Osteocyte (in vitro differentiated cells): ENCODE results near the gene GLYR1. TPM values are rescaled to one million over a fixed set of nuclear protein-coding genes. Genes with fewer than 3 reads are reported as not detected.

Experiments
- DNase-seq: peaks from one replicate; pipeline ENCODE4 v3.0.0; 2021; ENCODE audit warnings: mixed read lengths; ENCODE audit not compliant: unreplicated experiment; ENCODE audit errors: extremely low spot score
- H3K27ac Mint-ChIP-seq: one replicate; pipeline ENCODE4 v1.8.0; 2021; ENCODE audit warnings: mild to moderate bottlenecking, mixed read lengths; ENCODE audit not compliant: unreplicated experiment
- H3K27me3 Mint-ChIP-seq: one replicate; pipeline ENCODE4 v1.8.0; 2021; ENCODE audit warnings: mixed read lengths; ENCODE audit not compliant: unreplicated experiment
- H3K36me3 Mint-ChIP-seq: one replicate; pipeline ENCODE4 v1.8.0; 2021; ENCODE audit warnings: mixed read lengths; ENCODE audit not compliant: unreplicated experiment
- H3K4me1 Mint-ChIP-seq: one replicate; pipeline ENCODE4 v1.8.0; 2021; ENCODE audit warnings: mixed read lengths; ENCODE audit not compliant: unreplicated experiment
- H3K4me3 Mint-ChIP-seq: one replicate; pipeline ENCODE4 v1.8.0; 2021; ENCODE audit warnings: mild to moderate bottlenecking, moderate library complexity, mixed read lengths; ENCODE audit not compliant: unreplicated experiment
- H3K9me3 Mint-ChIP-seq: one replicate; pipeline ENCODE4 v1.8.0; 2021; ENCODE audit warnings: mixed read lengths; ENCODE audit not compliant: unreplicated experiment
- CTCF ChIP-seq: fragments of 200-600 bp; sonication (generic); IDR thresholded peaks from 2 replicates; pipeline ENCODE4 v1.5.0; 2021; ENCODE audit warnings: antibody characterized with exemption, mild to moderate bottlenecking, moderate library complexity
- total RNA-seq: library from RNA; stranded (reverse); gene quantifications from 2 replicates; pipeline ENCODE4 v1.2.1, GENCODE V29; 2021

GLYR1 gene
- total RNA-seq, 1 donor from 2014 or later: 76.9 TPM

GRCh38 chr16:4776141-4776705 lies 70.9 kb downstream of the GLYR1 start:
- Mint-ChIP-seq H3K9me3 (no peaks in the 10 kb centered on the region), H3K27ac (no peak overlapping the region), H3K27me3 (no peaks in the 10 kb centered on the region), H3K4me3 (no peak overlapping the region), H3K36me3 (no peaks in the 10 kb centered on the region), H3K4me1 (no peaks in the 10 kb centered on the region)
- no peak for TF ChIP-seq CTCF
- DNase-seq: no peak

- Mint-ChIP-seq H3K27me3 (no peaks in the 10 kb centered on the region), H3K4me1 (no peaks in the 10 kb centered on the region), H3K36me3 (no peaks in the 10 kb centered on the region), H3K27ac (no peak overlapping the region), H3K4me3 (no peak overlapping the region), H3K9me3 (no peaks in the 10 kb centered on the region)
- no peak for TF ChIP-seq CTCF
- no peak for DNase-seq
Measured at GRCh38 chr16:4775005-4775404, 72.1 kb downstream of the GLYR1 start.

DNA sequence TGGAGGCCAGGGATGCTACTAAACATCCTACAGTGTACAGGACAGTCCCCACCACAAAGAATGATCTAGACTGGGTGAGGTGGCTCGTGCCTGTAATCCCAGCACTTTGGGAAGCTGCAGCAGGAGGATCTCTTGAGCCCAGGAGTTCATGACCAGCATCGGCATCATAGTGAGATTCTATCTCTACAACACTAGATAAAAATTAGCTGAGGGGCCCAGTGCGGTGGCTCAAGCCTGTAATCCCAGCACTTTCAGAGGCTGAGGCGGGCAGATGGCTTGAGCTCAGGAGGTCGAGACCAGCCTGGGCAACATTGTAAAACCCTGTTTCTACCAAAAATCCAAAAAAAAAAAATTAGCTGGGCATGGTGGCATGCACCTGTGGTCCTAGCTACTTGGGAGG lies 74.7 kb downstream of the GLYR1 start:
- Mint-ChIP-seq H3K36me3 (no peaks in the 10 kb centered on the region), H3K27ac (no peak overlapping the region), H3K27me3 (no peaks in the 10 kb centered on the region), H3K9me3 (no peaks in the 10 kb centered on the region), H3K4me3 (no peak overlapping the region), H3K4me1 (peaks cover 17% of the 10 kb centered on the region)
- TF ChIP-seq CTCF: no peak
- no peak for DNase-seq

DNA sequence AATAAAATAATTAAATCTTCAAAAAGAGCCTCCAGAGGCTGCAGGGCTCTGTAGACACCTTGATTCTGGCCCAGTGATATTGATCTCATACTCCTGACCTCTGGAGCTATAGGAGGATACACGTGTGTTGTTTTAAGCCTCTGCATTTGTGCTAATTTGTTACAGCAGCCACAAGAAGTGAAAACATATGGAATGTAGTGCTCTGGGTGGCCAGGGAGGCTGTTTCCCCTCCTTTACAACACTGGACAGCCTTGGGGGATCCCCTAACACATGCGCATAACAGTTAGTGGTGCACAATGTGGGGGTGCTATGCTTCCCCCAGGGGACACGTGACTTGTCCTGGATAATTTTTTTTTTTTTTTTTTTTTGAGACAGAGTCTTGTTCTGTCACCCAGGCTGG lies 75.4 kb downstream of the GLYR1 start:
- no peak for DNase-seq
- Mint-ChIP-seq H3K4me1 (peaks cover 20% of the 10 kb centered on the region), H3K36me3 (no peaks in the 10 kb centered on the region), H3K27me3 (no peaks in the 10 kb centered on the region), H3K27ac (no peak overlapping the region), H3K9me3 (no peaks in the 10 kb centered on the region), H3K4me3 (no peak overlapping the region)
- no peak for TF ChIP-seq CTCF

GRCh38 chr16:4769306-4769638 lies 77.8 kb downstream of the GLYR1 start:
- DNase-seq: no peak
- H3K36me3 Mint-ChIP-seq: no peaks in the 10 kb centered on the region
- peak overlapping the region; percentile 19 for H3K27ac Mint-ChIP-seq
- TF ChIP-seq CTCF: no peak
- peak overlapping the region; percentile 85 for H3K4me3 Mint-ChIP-seq
- H3K9me3 Mint-ChIP-seq: no peaks in the 10 kb centered on the region
- peaks cover 28% of the 10 kb centered on the region for H3K4me1 Mint-ChIP-seq
- no peaks in the 10 kb centered on the region for H3K27me3 Mint-ChIP-seq
